ENCODE measurements around the gene SMC3.
A peak's percentile ranks its signal among the peaks of the same experiment; 100 is the strongest.
"Not testable (repeated sequence)": the region's sequence is repeated elsewhere in the genome, so short reads cannot be mapped to it uniquely, and the experiment has no call there.

The SMC3 gene

DNA sequence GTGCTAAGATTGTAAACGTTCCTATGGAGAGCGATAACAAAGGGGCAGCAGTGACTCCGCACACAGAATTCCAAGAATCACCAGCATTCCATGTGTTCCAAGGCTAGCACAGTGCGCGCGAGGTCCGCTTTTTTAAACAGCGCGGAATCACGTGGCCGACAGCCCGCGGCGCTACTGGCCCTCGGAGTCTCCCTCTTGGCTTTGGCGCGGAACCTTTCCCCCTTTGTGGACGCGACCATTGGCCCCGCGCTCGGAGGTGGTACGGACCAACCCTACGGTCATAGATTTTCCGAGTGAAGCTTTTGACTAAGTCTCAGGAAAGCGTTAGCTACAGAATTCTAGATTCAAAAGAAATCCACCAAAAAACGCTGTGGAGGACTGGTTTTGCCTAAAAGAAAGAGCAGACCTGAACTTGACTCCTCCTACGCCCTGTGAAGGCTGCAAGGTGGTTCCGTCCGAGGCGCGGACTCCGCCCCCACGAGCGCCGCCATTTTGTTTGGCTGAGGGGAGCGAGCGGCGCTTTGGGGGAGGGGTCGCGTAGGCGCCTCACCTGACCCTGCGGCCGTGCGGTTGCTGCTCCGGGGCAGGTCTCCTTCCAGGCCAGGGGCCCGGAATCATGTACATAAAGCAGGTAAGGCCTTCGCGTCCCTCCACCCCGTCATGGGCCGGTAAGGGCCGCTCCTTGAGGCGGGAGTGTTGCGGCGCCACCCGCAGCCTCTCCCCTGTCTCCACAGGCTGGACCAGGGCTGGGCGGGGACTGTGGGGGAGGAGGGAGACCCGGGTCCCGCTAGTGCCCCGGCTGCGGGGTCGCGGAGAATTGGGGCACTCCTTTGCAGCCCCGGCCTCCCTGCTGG lies at the start of gene SMC3:
Gene SMC3 (plus strand): TSS at position 495 of the 854 bp plus-strand sequence. CDS start 122 bp downstream, at position 617.
- DNase-seq: peak; percentile 93
- ATAC-seq: peak; percentile 85

- DNase-seq: no peak
Measured at GRCh38 chr10:110522365-110522988, 45.0 kb upstream of the SMC3 start.

DNA sequence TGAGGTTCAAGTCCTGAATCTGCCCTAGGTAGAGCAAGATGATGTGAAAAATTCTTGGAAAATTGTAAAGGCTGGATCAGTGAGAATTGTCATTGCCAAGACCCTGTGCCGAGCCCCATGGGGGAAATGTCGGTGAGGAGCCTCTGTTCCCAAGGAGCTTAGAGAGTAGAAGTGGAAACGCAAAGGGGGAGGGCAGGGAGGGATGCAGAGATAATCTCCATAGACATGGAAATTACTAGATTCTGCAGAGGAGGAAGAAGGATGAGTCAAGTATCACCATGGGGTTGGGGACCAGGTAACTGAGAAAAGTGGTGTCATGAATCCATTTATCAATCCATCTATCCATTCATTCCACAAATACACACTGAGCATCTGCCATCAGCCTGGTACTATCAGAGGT lies 43.8 kb upstream of the SMC3 start:
- ATAC-seq (no peak), DNase-seq (no peak)

More at GRCh38 chr10:110522365-110522988, 45.0 kb upstream of the SMC3 start:
- peak; percentile 72 for ATAC-seq

DNA sequence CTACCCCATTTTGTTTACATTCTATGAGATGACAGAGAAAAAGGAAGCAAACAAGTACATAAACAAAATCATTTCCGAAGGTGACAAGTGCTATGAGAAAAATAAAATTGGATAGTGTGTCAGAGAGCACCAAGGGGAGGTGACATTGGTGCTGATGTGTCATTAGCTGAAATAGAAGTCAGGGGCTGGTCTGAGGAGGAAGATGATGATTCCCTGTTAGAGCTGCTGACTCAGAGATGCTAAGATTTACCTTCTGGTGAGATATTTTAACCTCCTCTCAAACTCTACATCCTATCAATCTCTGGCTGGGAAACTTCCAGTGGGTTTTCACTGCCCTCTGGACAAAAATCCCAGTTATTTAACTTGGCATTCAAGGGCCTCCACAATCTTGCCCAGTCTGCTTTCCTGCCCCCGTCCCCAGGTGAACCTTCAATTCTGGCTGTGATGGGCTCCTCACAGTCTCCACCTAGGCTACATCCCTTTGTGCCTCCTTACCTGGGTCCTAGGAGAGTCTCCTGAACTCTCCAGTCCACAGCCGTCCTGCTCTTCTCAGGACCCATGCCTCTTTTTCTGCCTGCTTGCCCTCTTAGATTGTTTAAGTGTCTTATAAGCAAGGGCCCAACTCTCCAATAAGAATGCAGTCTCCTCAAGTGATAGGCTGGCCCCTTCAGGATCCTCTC lies 43.2 kb upstream of the SMC3 start:
- DNase-seq (no peak), ATAC-seq (no peak)

DNA sequence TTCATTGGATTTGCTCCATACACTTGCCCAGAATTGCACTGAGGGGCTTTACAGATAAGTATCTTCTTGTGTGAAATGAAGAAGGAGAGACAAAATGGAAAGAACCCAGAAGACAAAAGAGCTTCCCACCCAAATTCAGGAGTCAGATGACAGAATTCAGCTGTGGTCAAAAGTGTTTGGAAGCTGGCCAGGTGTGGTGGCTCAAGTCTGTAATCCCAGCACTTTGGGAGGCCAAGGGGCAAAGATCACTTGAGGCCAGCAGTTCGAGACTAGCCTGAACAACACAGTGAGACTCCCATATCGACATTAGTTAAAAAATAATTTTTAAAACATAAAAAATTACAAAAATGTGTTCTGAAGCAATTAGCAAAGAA lies 42.6 kb upstream of the SMC3 start:
- ATAC-seq: no peak
- no peak for DNase-seq

DNA sequence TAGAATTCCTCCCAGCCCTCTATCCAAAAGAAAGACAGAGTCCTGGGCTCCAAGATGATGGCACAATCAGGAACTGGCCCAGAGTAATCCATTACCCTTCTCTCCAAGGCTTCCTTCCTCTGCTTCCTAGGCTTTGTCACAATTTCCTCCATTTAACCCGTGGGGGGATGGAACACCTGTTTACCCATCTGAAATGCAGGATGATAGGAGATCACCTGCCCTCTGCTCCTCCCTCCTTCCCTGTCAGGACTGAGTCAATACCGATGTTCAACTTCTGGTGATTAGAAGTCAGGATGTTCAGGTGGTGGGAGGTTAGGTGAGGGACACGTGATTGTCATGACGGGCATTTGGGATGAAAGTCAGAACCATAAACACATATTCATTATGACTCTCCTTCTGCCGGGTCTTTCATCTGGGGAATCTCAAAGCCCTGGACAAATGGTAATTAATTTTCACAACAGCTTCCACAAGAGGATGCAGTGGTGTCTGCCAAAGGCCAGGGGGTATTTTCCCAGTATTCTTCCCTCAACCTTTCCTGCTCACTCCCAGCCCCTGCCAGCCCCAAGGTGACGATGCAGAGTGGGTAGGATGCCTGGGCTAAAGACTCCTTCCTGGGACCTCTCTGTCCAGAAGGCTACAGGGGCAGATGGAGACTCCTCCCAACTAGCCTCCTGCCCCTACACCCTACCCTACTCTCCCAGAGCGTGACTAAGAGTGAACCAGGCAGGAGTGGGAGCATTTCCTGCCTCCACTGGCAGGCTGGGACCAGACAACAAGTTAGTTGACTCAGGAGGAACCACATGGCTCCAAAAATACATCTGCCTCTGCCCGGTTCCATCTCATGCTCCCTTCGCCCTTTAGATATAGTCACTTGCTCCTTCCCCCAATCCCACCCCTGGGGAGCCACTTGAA lies 41.9 kb upstream of the SMC3 start:
- DNase-seq (peak; percentile 24), ATAC-seq (no peak)

DNA sequence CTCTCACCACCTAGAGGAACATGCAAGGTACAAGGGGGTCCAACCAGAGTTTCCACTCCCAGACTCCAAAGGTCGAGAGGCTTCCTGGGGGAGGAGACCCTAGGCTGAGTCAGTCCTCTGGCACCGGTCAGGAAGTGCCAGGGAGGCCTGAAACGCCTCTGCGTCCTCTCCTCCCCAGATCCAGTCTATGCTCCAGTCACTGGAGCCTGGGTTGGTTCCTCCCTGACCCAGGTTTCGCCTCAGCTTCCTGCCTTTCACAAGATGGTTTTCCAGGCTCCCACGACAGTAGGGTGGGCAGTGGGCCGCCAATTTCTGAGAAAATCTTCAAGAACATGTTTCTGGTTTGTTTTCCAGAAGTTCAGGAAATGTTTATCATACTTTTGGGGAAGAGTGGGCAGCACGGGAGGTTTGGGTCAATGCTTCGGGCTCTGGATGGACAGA lies 39.7 kb upstream of the SMC3 start:
- ATAC-seq (no peak), DNase-seq (peak; percentile 25)

GRCh38 chr10:110528224-110528996 lies 39.1 kb upstream of the SMC3 start:
- ATAC-seq (peak; percentile 2), DNase-seq (peak; percentile 20)

DNA sequence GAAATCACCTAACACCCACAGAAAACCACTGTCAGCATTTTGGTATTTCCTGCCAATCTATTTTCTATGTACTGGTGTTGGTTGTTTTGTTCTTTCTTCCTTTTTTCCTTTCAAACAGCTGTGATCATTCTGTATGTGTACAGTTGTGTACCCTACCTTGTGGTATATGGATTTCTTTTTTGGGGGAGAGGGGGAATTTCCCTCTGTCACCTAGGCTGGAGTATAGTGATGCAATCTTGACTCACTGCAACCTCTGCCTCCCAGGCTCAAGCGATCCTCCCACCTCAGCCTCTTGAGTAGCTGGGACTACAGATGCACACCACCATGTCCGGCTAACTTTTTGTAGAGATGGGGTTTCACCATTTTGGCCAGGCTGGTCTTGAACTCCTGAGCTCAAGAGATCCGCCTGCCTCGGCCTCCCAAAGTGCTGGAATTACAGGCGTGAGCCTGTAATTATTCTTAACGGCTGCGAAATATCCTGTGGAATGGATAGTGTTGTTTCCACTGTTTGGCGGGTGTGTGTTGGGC lies 38.4 kb upstream of the SMC3 start:
- peak; percentile 41 for DNase-seq

GRCh38 chr10:110529596-110530011 lies 37.9 kb upstream of the SMC3 start:
- DNase-seq: peak; percentile 40
- ATAC-seq: no peak

More for the DNA sequence above, 38.4 kb upstream of the SMC3 start:
- peak; percentile 90 for ATAC-seq

DNA sequence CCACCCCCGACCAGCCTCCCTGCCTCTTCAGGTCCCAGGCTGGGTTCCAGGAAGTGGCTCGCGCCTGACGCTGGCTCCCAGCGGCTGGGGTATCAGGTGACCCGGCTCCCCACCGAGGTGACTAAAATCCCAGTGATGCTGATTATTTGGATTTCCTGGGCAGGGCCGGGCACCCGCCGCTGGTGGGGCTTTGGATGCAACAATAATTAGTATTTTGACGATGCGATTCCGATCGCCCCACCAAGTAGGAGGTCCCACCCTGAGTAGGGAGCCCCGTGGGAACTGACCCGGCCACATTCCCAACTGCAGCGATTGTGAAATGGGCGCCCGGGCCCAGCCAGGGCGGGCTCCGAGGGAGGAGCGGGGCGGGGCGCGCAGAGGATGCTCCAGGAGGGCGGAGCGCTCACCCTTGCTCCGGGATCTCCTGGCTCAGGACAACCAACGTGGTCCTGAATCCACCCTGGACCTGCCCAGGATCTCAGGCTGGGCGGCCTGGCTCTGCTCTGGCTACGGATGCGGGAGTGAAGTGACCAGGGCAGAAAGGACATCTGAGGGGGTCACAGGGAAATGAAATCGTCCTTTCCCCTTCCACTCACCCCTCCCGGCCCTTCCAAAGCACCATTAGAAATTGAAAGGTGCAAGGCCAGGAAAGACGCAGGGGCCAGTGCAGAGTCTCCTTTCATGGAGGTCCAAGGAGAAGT lies 37.2 kb upstream of the SMC3 start:
- ATAC-seq: no peak
- DNase-seq: peak; percentile 26

GRCh38 chr10:110531687-110532086 lies 35.8 kb upstream of the SMC3 start:
- DNase-seq (no peak), ATAC-seq (no peak)

DNA sequence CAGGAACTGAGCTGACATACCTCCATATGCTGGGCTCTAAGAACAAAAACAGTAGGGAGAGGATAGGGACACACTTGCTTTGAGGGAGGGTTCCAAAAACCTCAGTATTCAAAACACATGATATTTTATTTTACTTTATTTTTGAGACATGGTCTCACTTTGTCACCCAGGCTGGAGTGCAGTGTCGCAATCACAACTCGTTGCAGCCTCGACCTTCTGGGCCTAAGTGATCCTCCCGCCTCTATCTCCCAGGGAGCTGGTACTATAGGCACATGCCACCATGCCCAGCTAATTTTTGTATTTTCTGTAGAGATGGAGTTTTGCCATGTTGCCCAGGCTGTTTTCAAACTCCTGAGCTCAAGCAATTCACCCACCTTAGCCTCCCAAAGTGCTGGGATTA lies 34.9 kb upstream of the SMC3 start:
- not testable (repeated sequence) for DNase-seq, ATAC-seq

DNA sequence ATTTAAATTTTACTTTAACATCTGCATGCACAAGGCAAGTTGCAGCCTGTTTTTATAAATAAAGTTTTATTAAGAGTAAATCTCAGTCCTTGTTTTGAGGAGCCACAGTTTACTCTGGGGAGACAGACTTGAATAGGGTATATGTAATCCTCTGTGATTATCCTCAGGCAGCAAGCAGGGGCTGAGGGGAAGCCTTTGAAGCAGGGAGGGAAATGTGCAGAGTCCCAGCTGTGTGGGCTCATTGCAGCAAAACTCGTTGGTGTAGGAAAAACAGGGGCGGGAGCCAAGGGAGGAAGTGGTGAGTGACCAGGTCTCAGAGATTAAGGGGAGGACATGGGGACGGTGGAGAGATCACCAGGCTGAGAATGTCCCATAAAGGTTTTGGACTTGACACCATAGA lies 34.3 kb upstream of the SMC3 start:
- DNase-seq (no peak), ATAC-seq (no peak)

- no peak for DNase-seq
Measured at GRCh38 chr10:110534571-110534970, 32.9 kb upstream of the SMC3 start.

DNA sequence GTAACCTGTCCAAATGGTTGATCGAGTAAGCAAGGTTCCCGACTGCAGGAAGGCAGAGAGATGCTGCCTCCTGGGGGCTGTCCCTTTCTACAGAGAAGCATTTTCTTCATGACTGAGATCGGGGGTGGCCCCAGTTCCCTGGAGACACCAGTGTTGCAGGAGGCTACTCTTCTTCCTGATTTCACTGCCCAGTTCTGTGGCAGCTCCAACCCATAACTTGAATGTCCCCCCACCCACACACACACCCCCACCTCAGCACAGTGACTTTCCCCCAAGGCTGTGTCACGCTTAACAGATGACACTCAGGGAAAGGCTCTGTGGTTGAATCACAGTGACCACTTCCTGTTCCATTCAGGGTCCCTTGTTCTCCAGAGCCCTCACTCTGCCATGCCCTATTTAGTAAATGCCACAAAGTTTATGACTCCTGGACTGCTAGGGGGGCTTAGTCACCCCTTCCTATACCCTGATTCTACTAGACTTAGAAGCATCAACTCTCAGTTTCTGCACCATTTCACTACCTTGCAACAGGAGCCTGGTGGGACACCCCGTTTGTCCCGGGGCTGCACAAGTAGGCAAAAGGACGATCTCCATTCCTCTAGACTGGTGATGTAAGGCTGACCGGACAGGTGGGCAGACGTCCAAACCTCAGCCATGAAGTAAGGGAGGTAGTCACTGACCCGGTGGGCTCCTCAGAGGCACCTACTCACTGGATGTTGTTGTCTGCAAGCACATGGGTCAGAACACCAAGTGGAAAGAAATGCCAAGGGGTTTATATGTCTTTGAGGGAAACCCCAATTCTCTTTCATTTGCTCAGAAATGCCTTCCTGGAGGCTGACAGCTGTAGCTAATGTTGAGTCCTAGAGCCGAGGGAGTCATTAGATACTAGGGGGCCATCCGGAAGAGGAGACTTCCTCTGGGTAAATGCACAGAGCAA lies 31.3 kb upstream of the SMC3 start:
- DNase-seq (peak; percentile 82), ATAC-seq (peak; percentile 95)

More at GRCh38 chr10:110534571-110534970, 32.9 kb upstream of the SMC3 start:
- no peak for ATAC-seq

DNA sequence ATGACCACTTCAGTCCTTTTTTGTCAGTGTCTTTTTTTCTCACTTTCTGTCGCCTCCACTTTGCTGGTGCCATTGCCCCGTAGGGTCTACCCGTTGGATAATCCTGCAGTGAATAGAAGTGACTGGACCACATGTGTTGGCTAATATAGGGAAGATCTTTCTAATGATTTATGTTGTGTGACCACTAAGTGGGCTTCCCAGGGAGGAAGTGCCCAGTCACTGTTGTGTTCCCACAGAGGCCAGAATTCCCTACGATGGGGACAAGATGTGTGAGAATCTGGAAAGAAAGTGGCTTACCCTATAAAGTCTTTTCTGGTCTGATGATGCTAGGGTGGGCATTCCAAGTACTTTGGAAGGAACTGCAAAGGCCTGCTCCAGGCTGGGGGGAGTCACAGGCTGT lies 28.4 kb upstream of the SMC3 start:
- DNase-seq (no peak), ATAC-seq (no peak)

DNA sequence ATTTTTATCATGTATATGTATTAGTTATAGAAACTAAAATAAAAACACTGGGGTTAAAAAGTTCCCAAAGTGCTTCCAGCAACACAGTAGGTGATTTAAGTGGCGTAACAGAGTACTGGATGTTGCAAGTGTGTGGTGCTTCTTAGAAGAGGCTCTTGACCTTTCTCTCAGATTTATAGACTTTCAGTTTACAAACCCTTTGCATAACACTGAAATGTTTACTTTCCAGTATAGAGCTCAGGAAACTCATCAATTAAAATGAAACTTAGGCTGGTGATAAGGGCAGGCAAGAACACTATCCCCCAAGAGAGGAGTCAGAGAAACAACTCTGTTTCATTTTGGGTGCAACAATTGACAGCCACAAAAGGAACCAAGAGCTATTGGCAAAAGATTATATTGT lies 27.5 kb upstream of the SMC3 start:
- DNase-seq (no peak), ATAC-seq (no peak)
